K562 (cell line): Measurements from ENCODE around the gene STAB2. TPM values are rescaled to one million over a fixed set of nuclear protein-coding genes. Genes with fewer than 3 reads are reported as not detected.

Experiments used
- ATAC-seq: fragments of 200-7000 bp; cut with Tn5 transposase; 3 replicates; pipeline ENCODE4 v1.9.1; 2020; ENCODE audit warnings: moderate library complexity
- BruUV-seq: library from RNA; stranded (reverse); fragments of 400-500 nt; replicated peaks from 2 replicates; lab custom pipeline; 2021; lab: Mats Ljungman, UMichigan
- CTCF ChIA-PET: fragments of 300-600 bp; formaldehyde crosslinking; extraction: SDS; loops from one replicate; lab custom pipeline; 2021; ENCODE audit warnings: low intra/inter-chr PET ratio; lab: Yijun Ruan, JAX
- POLR2A ChIA-PET: fragments of 300-600, 350-650 bp; sonication (Branson Sonifier 250); formaldehyde crosslinking; extraction: SDS; loops from one replicate; lab custom pipeline; 2021; ENCODE audit warnings: antibody characterized with exemption, inconsistent platforms; lab: Yijun Ruan, JAX
- DNase-seq, 4 experiments: peaks; one replicate each; pipeline versions ENCODE4 v3.0.0 to v3.0.0-alpha.2; 2011 to 2018; ENCODE audit warnings: low spot score in 3 of 4, mixed read lengths in 3 of 4; ENCODE audit errors: extremely low read depth in 1 of 4
- FAIRE-seq: peaks from 2 replicates; lab custom pipeline; 2011; peaks lifted over from hg19 to GRCh38; lab: Jason Lieb, UNC
- H2AFZ ChIP-seq: 2 replicates; pipeline ENCODE4 v1.6.0; 2011; ENCODE audit warnings: low read depth, low read length, control low read depth, inconsistent platforms
- H3K27ac ChIP-seq: fragments of 200-600 bp; 3 replicates; pipeline ENCODE4 v1.8.0; 2011; ENCODE audit warnings: low read depth, mild to moderate bottlenecking, control low read depth, inconsistent platforms, low read length, moderate library complexity, mixed read lengths; ENCODE audit errors: extremely low read depth
- H3K27me3 ChIP-seq, 2 experiments: fragments of 300-600 bp in 1 of 2; 2 replicates in 1 of 2; 3 replicates in 1 of 2; pipeline versions ENCODE4 v1.6.0 to v1.8.0; 2011; ENCODE audit warnings: inconsistent platforms in 2 of 2, low read length in 2 of 2, mild to moderate bottlenecking in 1 of 2, mixed read lengths in 1 of 2, moderate library complexity in 1 of 2; ENCODE audit not compliant: control insufficient read depth in 2 of 2, insufficient read depth in 2 of 2
- H3K36me3 ChIP-seq: fragments of 300-600 bp; 3 replicates; pipeline ENCODE4 v1.8.0; 2011; ENCODE audit warnings: mild to moderate bottlenecking, low read length, inconsistent platforms; ENCODE audit not compliant: control insufficient read depth, insufficient read depth
- H3K4me1 ChIP-seq, 2 experiments: fragments of 200-600 bp in 1 of 2; replicated peaks in 1 of 2; 2 replicates in 1 of 2; 3 replicates in 1 of 2; pipeline versions ENCODE4 v1.5.1 to v1.8.0; 2011; ENCODE audit warnings: inconsistent platforms in 2 of 2, low read length in 2 of 2, mild to moderate bottlenecking in 1 of 2, mixed read lengths in 1 of 2, moderate library complexity in 1 of 2; ENCODE audit not compliant: control insufficient read depth in 2 of 2, insufficient read depth in 2 of 2
- H3K4me2 ChIP-seq: 2 replicates; pipeline ENCODE4 v1.6.1; 2011; ENCODE audit warnings: low read length, control low read depth, inconsistent platforms, mixed read lengths; ENCODE audit not compliant: insufficient read depth
- H3K4me3 ChIP-seq: fragments of 200-600 bp; sonication (generic), shearing (Covaris generic); 2 replicates; pipeline ENCODE4 v1.5.1; 2016; ENCODE audit warnings: control low read depth, inconsistent platforms
- H3K79me2 ChIP-seq: fragments of 200-600 bp; 3 replicates; pipeline ENCODE4 v1.8.0; 2011; ENCODE audit warnings: low read length, inconsistent platforms; ENCODE audit not compliant: control insufficient read depth, insufficient read depth
- H3K9ac ChIP-seq, 2 experiments: 2 replicates each; pipeline versions ENCODE4 v1.6.0 to v1.6.1; 2011; ENCODE audit warnings: low read depth in 2 of 2, low read length in 2 of 2, control low read depth in 1 of 2, inconsistent platforms in 1 of 2, mild to moderate bottlenecking in 1 of 2, mixed read lengths in 1 of 2; ENCODE audit not compliant: insufficient read depth in 1 of 2
- H3K9me1 ChIP-seq: one replicate; pipeline ENCODE4 v1.6.0; 2011; ENCODE audit warnings: inconsistent platforms, mild to moderate bottlenecking, low read length, moderate library complexity; ENCODE audit not compliant: control insufficient read depth, insufficient read depth
- H3K9me3 ChIP-seq: replicated peaks from 2 replicates; pipeline ENCODE4 v1.5.1; 2011; ENCODE audit warnings: low read depth, low read length, inconsistent platforms; ENCODE audit not compliant: control insufficient read depth, insufficient read depth
- H4K20me1 ChIP-seq: replicated peaks from 2 replicates; pipeline ENCODE4 v1.6.1; 2011; ENCODE audit warnings: low read length, inconsistent platforms, mixed read lengths; ENCODE audit not compliant: control insufficient read depth, insufficient read depth
- ADNP ChIP-seq: fragments of 200-800 bp; sonication (Bioruptor generic); IDR thresholded peaks from 2 replicates; pipeline ENCODE4 v1.6.1; 2016; ENCODE audit warnings: missing genetic modification characterization, missing compliant biosample characterization
- DIDO1 ChIP-seq: fragments of 450-650 bp; IDR thresholded peaks from 2 replicates; pipeline ENCODE4 v1.6.1; 2016; ENCODE audit warnings: low read depth, missing biosample characterization, missing genetic modification characterization
- DPF2 ChIP-seq: fragments of 450-650 bp; IDR thresholded peaks from 2 replicates; pipeline ENCODE4 v1.6.1; 2016
- ELF2 ChIP-seq: fragments of 250-450 bp; sonication (Bioruptor Pico); IDR thresholded peaks from 2 replicates; pipeline ENCODE4 v1.5.0; 2021; ENCODE audit warnings: mild to moderate bottlenecking
- JUND ChIP-seq, 2 experiments: IDR thresholded peaks; 2 replicates in 1 of 2; 3 replicates in 1 of 2; pipeline ENCODE4 v1.6.1; 2011; ENCODE audit warnings: borderline replicate concordance in 2 of 2, low read depth in 2 of 2, low read length in 2 of 2, improper control_type of control experiment in 1 of 2, missing biosample characterization in 1 of 2, missing genetic modification characterization in 1 of 2, missing genetic modification reagents in 1 of 2
- MEF2A ChIP-seq: IDR thresholded peaks from 2 replicates; pipeline ENCODE4 v1.6.1; 2011; ENCODE audit warnings: low read depth, mild to moderate bottlenecking, low read length, moderate library complexity; ENCODE audit not compliant: control insufficient read depth
- POLR2B ChIP-seq: fragments of 450-650 bp; IDR thresholded peaks from 2 replicates; pipeline ENCODE4 v1.6.1; 2018; ENCODE audit warnings: low read depth; ENCODE audit not compliant: partially characterized antibody
- PTBP1 ChIP-seq: fragments of 200-400 bp; formaldehyde crosslinking; IDR thresholded peaks from 2 replicates; pipeline ENCODE4 v1.6.1; 2017; ENCODE audit warnings: low read depth, low read length
- ZNF165 ChIP-seq: fragments of 250-450 bp; sonication (Bioruptor Pico); IDR thresholded peaks from 2 replicates; pipeline ENCODE4 v1.4.0; 2020; ENCODE audit warnings: borderline replicate concordance
- ZNF764 ChIP-seq: fragments of 250-450 bp; sonication (Bioruptor Pico); IDR thresholded peaks from 2 replicates; pipeline ENCODE4 v1.4.0; 2020; ENCODE audit warnings: low read depth, mild to moderate bottlenecking, moderate library complexity
- ZNF77 ChIP-seq: fragments of 250-450 bp; sonication (Bioruptor Pico); IDR thresholded peaks from 2 replicates; pipeline ENCODE4 v1.5.0; 2020
- WGBS: fragments of 100-300 bp; shearing (Covaris generic); methylation state at CpG from one replicate; pipeline ENCODE4 v1.1.6; 2016; ENCODE audit warnings: low coverage, mixed read lengths; ENCODE audit not compliant: insufficient coverage; ENCODE audit errors: missing lambda C conversion rate; 5-methylcytosine and 5-hydroxymethylcytosine counted together
- in situ Hi-C: fragments of 300-500 bp; cut with MboI; formaldehyde crosslinking; loops from 4 replicates; pipeline ENCODE4 v1.15.0; 2018; ENCODE audit warnings: inconsistent platforms, mixed read lengths
- intact Hi-C: fragments of 100-400 bp; cut with micrococcal nuclease; formaldehyde crosslinking; loops from 2 replicates; pipeline ENCODE4 v1.14.2; 2022
- polyA plus RNA-seq, 8 experiments: library from polyadenylated mRNA; depleted of rRNA in 4 of 8; stranded (reverse) in 5 of 8; unstranded in 3 of 8; fragments of >200 nt; fragmentation: Nextera tagmentation in 2 of 8; fragmentation: Illumina TruSeq in 1 of 8; extraction: Ambion mirVana in 2 of 8; extraction: Trizol in 1 of 8; gene quantifications; 2 replicates each; pipeline versions ENCODE4 v1.2.1 to v1.2.3, GENCODE V29; 2011 to 2014; ENCODE audit warnings: inconsistent platforms in 1 of 8, missing spikeins in 1 of 8
- total RNA-seq, 7 experiments: library from RNA; depleted of rRNA in 6 of 7; stranded (reverse); fragments of >200 nt in 6 of 7; fragmentation: Illumina TruSeq in 2 of 7; extraction: Trizol in 2 of 7; gene quantifications; 2 replicates each; pipeline versions ENCODE4 v1.2.1 to v1.2.3, GENCODE V29; 2011 to 2021; ENCODE audit warnings: low replicate concordance in 1 of 7
- TF ChIP-seq, protein P1 (sequence below): fragments of 250-450 bp; sonication (Bioruptor Pico); IDR thresholded peaks from 2 replicates; pipeline ENCODE4 v1.8.0; 2021; ENCODE audit warnings: mild to moderate bottlenecking, moderate library complexity
- TF ChIP-seq, protein P2 (sequence below), 2 experiments: fragments of 450-650 bp in 1 of 2; sonication (generic) in 1 of 2; formaldehyde crosslinking; conservative IDR thresholded peaks; 2 replicates each; pipeline versions ENCODE4 v1.4.0 to v1.8.1; 2020 to 2022; ENCODE audit warnings: mild to moderate bottlenecking in 1 of 2, missing genetic modification reagents in 1 of 2

Gene STAB2
- total and polyA plus RNA-seq, 9 of the 15 experiments (the other 6 are each of a cell fraction or from before 2014, with no cell fraction given) = 0.10 TPM; not detected in 8

DNA sequence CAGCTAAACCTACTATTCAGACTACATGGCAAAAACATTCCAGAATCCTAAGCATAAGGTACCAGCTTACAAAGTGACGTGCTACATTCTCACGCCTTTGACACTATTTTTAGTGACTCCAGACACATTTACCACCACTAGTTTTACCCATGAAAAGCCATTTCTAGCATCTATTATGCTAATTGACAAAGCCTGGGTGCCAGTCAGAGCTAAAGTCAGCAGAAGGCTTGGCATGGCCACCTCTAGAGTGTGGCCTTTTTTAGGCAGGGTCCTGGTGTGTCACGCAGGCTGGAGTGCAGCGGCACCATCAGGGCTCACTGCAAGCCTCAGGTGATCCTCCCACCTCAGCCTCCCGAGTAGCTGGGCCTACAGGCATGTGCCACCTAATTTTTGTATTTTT, 178.2 kb downstream of the STAB2 start (continued):
- no peak for TF ChIP-seq POLR2B
- TF ChIP-seq ELF2 (CRISPR knock-in tag) = no peak
- TF ChIP-seq DIDO1 (tag) = no peak

DNA sequence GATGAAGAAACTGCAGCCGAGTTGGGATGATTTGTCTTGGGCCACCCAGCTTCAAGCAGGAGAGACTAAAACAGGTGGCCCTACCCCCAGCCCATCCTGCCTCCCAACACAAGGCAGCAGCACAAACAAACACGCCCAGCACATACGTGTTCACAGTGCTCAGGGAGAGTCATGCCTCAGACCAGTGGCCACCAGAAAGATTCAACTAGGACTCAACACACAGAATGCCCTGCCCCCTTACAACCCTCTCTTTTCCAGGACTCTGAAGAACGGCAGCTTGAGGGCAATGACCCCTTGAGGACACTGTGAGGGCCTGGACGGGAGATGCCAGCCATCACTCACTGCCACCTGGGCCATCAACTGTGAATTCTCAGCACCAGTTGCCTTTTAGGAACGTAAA, 179.0 kb downstream of the STAB2 start:
- ChIA-PET CTCF (no interaction called here), POLR2A (no interaction called here)
- WGBS = 92% methylated on average over 6 of the region's 6 CpGs
- Histone ChIP-seq H3K9me1 (no peaks in the 10 kb centered on the region), H2AFZ (no peak overlapping the region), H3K9me3 (no peaks in the 10 kb centered on the region), H4K20me1 (no peaks in the 10 kb centered on the region), H3K4me1 (peaks cover 0 to 5% of the 10 kb centered on the region in 2 experiments; a peak in 1 of 5 replicates), H3K79me2 (no peaks in the 10 kb centered on the region), H3K4me2 (no peak overlapping the region), H3K36me3 (peaks cover 65% of the 10 kb centered on the region; the same call in 2 of the 3 replicates), H3K9ac (peak overlapping the region in 1 of 2 experiments; percentile 39; a peak in 1 of 4 replicates), H3K27me3 (no peaks in the 10 kb centered on the region), H3K27ac (no peak overlapping the region), H3K4me3 (no peak overlapping the region)
- no peak for TF ChIP-seq DPF2
- TF ChIP-seq, protein P1, sequence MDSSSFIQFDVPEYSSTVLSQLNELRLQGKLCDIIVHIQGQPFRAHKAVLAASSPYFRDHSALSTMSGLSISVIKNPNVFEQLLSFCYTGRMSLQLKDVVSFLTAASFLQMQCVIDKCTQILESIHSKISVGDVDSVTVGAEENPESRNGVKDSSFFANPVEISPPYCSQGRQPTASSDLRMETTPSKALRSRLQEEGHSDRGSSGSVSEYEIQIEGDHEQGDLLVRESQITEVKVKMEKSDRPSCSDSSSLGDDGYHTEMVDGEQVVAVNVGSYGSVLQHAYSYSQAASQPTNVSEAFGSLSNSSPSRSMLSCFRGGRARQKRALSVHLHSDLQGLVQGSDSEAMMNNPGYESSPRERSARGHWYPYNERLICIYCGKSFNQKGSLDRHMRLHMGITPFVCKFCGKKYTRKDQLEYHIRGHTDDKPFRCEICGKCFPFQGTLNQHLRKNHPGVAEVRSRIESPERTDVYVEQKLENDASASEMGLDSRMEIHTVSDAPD = no peak
- no peak for TF ChIP-seq ZNF165 (CRISPR knock-in tag)
- no peak for TF ChIP-seq ZNF764 (CRISPR knock-in tag)
- no peak for TF ChIP-seq ADNP
- TF ChIP-seq JUND (IDR thresholded peaks at IDR 0.05; ENCODE audit: borderline replicate concordance, low read depth, low read length) = no peak
- no peak for TF ChIP-seq JUND (tag; IDR thresholded peaks at IDR 0.05; ENCODE audit: borderline replicate concordance, low read depth, low read length)
- no peak for TF ChIP-seq MEF2A
- TF ChIP-seq, protein P2, sequence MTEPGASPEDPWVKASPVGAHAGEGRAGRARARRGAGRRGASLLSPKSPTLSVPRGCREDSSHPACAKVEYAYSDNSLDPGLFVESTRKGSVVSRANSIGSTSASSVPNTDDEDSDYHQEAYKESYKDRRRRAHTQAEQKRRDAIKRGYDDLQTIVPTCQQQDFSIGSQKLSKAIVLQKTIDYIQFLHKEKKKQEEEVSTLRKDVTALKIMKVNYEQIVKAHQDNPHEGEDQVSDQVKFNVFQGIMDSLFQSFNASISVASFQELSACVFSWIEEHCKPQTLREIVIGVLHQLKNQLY (CRISPR knock-in tag; conservative IDR thresholded peaks at IDR 0.05) = no peak
- no peak for TF ChIP-seq ZNF77 (CRISPR knock-in tag)
- no peak for TF ChIP-seq PTBP1
- no peak for DNase-seq
- BruUV-seq = no TSS peak
- FAIRE-seq = no peak
- no peak for ATAC-seq
- in situ Hi-C loops (no loop called here), intact Hi-C loops (no loop called here)
